Ramos (cell line): ENCODE results near the gene GLYR1.
"Not testable (repeated sequence)": the region's sequence is repeated elsewhere in the genome, so short reads cannot be mapped to it uniquely, and the experiment has no call there.

Experiments used
- in situ Hi-C: fragments of 300-500 bp; cut with MboI; formaldehyde crosslinking; loops from one replicate; pipeline ENCODE4 v1.14.3; 2022; ENCODE audit warnings: low sequenced_read_pairs; ENCODE audit not compliant: unreplicated experiment

Gene GLYR1

GRCh38 chr16:4846901-4847773 lies at the start of gene GLYR1, which contains the start of gene UBN1:
Gene GLYR1 (minus strand): TSS chr16:4847288. CDS start chr16:4847265, 23 bp downstream.
Gene UBN1 (plus strand): TSS chr16:4847481. CDS start chr16:4852918, 5,437 bp downstream.
- in situ Hi-C loops: no loop called here

DNA sequence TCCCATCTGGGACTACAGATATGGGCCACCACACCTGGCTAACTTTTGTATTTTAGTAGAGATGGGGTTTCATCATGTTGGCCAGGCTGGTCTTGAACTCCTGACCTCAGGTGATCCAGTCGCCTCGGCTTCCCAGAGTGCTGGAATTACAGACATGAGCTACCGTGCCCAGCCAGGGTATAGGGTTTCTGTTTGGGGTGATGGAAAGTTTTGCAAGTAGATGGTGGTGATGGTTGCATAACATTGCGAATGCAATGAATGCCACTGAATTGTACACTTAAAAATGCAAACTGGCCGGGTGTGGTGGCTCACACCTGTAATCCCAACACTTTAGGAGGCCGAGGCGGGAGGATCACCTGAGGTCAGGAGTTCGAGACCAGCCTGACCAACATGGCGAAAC lies 49.7 kb upstream of the GLYR1 start:
- in situ Hi-C loops: not testable (repeated sequence)

DNA sequence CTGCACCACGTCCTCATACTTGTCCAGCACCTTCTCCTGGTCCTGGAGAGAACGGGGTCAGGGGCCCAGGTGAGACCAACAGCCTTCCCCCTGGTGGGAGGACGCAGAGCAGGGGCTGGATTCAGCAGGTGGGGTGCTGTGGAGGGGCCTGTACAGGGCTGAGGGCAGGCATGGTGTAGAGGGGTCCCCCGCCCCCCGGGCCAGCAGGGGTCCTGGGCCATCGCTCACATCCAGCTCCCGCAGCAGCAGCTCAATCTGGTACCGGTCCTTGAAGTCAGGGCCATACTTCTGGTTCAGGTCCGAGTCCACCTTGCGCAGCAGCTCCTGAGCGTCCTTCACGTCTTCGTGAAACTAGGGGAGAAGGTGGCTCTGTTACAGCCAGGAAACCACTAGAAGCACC lies 48.3 kb upstream of the GLYR1 start:
- in situ Hi-C loops: no loop called here

DNA sequence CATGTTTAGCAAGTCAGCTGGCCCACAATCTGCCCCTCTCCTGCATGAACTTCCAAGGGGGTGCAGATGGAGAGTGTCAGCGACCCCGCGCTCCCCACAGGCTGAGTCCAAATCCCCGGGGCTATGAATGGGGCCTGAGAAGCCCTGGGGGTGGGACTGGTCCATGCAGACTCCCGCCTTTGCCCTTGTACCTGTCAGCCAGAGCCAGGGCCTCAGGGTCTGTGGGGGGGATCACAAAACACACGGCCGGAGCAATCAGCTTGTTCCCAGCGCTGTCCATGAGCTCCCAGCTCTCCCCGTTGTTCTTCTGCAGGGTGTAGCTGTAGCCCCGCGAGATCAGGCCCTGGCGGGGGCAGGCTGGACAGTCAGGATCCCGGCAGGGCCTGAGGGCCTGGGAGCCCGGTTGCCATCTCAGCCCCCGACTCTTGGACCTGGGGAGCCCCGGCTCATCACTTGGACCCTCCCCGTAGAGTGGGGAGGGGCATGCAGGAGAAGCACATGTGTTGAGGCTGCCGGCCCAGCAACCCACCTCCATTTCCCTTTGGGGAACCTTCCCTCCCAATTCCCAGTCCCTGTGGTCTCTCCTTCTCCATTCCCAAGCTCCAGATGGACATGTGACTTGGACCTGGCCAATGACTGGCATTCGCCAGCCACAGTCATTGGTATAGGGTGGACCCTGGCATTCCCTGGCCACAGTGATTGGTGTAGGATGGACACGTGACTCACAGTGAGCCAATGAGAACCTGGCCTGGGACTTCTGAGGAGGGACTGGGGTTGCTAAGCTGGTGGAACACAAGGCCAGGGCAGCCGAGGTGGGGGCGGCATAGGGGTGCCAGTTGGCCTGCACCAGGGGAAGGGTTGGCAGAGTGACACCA lies 47.4 kb upstream of the GLYR1 start:
- in situ Hi-C loops: no loop called here

DNA sequence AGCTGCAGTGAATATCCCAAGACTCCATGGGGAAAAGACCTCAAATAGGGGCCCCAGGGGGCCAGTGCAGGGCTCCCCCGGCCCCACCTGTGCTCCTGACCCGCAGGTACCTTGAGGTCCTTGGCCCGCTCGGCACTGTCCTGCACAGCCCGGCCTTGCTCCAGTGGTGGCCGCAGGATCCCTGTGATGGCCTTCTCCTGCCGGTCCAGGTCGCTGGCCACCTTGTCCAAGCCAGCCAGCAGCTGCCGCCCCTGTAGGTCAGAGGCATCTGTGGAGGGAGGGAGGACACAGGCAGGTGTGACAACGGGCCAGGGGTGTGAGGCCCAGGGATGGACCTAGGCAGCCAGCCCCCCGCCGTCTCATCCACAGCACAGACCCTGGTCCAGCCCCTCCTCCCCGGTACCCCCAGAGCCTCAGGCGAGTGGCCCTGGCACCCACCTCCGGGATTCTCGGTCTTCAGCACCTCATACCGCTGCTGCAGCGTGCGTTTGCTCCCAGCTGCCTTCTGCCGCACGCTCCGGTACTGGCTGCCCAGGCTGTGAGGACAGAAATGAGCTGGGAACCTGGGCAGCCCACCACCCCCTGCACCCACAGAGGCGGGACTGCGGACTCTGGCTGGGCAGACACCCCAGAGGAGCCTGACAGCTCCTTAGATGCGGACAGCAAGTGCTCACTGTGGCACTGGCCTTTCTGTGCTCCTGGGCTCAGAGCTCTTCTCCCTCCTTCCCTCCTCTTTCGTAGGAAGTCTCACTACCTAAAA lies 46.2 kb upstream of the GLYR1 start:
- in situ Hi-C loops: no loop called here

DNA sequence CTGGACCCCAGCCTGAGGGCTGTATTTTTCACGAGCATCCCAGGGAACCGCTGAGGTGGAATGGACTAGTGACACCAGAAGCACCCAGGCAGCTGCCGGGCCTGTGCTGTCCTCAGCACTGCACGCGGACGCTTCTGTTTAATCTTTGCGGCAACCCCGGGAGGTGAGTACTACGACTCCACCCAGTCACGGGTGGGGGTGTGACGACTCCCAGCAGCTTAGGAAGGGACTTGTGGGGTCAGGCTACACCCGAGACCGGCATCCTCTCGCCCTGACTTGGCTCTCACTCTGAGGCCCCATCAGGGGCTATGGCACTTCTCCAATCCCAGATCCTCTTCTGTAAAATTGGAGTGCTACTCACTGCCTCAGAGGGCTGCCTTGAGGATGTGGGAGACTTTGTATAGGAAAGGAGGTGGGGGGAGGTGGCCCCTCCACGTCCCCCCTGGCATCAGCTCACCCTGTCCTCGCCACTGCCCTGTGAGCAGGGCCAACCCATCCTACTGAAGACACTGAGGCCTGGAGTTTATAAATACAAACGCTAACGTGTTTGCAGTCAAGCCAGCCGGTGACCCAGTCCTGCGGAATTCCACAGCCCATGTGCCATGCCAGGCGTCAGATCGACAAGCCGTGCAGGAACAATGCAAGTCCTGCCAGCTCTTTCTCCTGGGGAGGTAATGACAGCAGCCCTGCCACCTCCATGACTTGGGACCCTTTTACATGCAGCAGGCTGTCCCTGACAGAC lies 45.4 kb upstream of the GLYR1 start:
- in situ Hi-C loops: no loop called here

- in situ Hi-C loops: no loop called here
Observed at GRCh38 chr16:4891886-4892216, 44.8 kb upstream of the GLYR1 start.

GRCh38 chr16:4891097-4891885 lies 44.2 kb upstream of the GLYR1 start:
- in situ Hi-C loops: no loop called here

DNA sequence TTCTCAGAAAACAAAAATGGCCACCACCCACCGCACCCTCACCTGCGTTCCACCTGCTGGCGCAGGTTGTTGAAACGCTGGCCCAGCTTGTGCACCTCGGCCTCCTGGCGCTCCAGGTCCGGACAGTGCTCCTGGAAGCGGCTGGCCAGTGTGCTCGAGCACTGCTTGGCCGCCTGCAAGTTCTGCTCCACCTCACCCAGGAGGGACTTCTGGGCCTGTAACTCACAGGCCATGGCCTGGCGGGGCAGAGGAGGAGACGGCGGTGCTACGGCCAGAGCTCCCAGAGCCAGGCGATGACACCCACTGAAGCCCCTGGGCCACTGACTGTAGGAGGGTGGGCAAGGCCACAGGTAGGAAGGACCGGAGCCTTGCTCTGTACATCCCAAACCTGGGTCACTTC lies 43.6 kb upstream of the GLYR1 start:
- in situ Hi-C loops: no loop called here

GRCh38 chr16:4890026-4890425 lies 42.9 kb upstream of the GLYR1 start:
- in situ Hi-C loops: no loop called here

GRCh38 chr16:4888428-4889135 lies 41.5 kb upstream of the GLYR1 start:
- in situ Hi-C loops: no loop called here

GRCh38 chr16:4886151-4886550 lies 39.1 kb upstream of the GLYR1 start:
- in situ Hi-C loops: no loop called here

GRCh38 chr16:4884972-4885874 lies 38.1 kb upstream of the GLYR1 start:
- in situ Hi-C loops: no loop called here

DNA sequence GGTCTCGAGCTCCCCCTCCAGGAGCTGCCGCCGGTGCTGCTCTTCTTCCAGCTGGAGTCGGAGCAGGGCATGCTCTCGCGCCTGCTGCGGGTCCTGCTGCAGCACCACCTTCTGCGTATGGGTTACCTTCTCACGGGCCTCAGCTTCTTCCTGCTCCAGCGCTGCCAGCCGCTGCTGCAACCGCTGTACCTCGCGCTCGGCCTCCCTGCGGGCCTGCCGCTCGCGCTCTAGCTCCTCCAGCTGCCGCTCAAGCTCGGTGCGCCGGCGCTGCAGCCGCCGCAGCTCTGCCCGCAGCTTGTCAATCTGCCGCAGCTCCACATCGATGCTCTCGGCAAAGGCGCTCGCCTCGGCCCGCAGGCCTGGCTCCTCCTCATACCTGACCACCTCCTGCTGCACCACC lies 37.1 kb upstream of the GLYR1 start:
- in situ Hi-C loops: no loop called here

GRCh38 chr16:4883501-4883900 lies 36.4 kb upstream of the GLYR1 start:
- in situ Hi-C loops: no loop called here

DNA sequence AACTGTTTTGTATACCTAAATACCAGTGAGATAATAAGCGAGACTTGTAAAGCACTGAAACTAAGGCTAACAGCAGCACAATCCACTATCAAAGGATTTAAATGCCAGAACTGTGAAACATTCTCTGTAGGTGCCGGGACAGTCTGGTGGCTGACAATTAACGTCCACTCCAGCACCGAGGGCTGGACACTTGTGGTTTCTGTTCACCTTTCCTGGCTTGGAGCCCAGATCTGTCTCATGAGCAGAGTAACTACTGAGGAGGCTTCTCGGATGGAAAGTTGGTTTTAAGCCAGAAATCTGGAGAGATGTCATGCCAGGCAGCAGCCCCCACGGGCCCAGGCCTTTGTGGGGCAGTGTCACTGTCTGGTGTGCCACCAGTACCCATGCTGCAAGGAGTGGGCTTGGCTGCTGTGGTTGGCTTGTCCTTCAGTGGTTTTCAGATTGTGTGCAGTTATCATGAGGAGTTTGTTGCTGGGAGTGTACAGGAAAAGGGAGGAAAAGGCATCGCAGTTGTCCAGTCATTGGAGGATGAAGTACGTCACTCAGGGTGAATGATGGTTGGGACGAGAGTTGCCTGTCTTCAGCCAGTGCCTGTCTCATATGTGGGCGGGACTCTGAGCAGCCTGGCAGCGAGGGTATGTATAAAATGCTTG lies 35.7 kb upstream of the GLYR1 start:
- in situ Hi-C loops: no loop called here

DNA sequence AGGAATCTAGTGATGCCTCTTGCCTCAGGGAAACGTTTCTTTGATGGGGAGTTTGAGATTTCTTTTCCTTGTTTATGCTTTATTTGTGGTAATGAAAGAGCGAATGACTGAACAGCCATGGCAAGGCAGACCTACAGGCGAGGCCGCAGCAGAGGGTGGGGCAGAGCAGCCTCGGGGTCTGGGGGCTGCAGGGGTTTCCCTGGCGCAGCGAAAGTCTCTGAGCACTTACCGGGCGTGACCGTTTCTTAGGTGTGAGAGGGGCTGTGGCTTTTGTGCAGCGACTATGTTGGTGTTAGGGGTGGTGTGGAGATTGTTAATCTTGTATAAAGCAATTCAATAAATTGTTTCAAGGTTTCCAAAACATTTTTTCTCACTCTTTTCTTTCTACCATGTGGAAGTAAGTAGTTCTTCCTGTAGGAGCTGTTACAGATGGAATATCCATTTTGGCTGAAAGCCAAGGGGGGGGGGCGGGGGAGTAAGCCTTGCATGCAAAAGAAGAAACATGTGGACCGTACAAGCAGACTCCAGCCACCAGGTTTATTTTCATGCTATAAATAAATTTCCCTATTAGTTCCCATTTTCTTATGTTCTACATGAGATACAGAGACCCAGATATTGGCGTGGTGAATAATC lies 35.0 kb upstream of the GLYR1 start:
- in situ Hi-C loops: no loop called here
